Kidney glomerular epithelial cell (primary cell): ENCODE measurements around the gene AEBP1.

ENCODE experiments used
- DNase-seq: peaks from one replicate; lab custom pipeline; 2025; lab: John Stamatoyannopoulos, UW

AEBP1 gene

DNA sequence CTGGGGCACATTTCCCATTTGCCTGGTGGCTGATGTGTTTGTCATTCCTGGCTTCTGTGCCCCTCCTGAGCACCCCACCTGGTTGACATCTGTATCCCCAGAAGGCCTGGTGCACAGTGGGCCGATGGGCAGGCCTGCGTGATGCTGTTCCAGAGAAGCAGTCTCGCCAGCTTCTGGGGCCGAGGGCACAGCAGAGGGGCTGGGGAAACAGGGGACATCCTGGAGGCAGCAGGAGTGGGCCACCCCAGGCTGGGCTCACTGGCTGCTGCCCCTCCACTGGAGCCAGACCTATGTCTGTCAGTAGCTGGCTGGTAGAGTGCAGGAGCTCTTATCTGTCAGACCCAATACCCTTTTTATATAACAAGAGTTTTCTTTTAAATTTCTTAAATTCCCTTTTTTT lies 37.9 kb downstream of the AEBP1 start:
- no peak for DNase-seq

DNA sequence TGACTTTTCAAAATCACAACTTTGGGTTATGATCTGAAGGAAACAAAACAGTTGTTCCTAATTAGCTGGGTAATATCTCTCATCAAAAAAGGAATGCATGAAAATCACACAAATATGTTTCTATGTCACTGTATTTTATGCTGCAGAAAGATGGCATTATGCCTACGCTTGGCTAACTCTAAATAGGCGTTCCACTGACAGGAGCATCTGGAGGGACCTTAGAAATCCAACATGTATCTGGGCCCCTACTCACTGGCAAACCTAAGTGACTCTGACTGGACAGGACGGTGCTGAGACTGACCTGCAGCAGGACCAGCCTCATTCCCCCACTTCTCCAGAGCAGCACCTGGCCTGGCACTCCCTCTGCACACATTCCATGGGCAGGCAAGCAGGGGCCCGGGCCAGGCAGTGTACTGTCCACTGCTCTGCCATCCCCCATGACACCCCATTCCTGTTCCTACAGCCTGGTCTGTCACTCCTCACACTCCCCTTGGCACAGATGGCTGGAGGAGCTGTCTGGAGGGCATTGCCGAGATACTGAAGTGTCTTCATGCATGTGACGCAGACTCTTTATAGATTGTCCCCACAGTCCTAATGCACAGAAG lies 39.6 kb downstream of the AEBP1 start:
- DNase-seq, result no peak

DNA sequence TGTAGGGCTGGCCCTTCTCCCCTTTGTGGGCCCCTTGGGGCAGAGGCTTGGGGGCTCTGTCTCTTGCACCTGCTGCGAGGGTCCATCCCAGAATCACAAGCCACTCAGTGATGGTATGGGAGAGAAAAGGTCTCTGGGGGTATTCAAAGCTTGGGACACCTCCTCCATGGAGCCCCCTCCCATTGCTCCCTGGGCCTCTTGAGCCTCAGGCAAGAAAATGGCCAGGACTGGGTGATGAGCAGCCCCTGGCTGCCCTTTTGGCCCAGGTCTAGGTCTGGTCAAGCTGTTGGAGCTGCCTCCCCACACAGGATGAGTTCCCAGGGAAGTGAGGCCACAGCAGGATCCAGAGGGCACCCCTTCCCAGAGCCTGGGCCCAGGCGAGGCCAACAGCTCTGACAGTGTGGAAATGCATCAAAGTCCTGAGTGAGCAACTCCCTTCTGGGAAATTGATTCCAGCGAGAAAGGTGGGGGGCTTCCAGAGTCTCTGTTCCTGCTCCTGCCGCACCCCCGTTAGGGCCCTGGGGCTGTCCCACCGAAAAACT lies 40.4 kb downstream of the AEBP1 start:
- no peak for DNase-seq

DNA sequence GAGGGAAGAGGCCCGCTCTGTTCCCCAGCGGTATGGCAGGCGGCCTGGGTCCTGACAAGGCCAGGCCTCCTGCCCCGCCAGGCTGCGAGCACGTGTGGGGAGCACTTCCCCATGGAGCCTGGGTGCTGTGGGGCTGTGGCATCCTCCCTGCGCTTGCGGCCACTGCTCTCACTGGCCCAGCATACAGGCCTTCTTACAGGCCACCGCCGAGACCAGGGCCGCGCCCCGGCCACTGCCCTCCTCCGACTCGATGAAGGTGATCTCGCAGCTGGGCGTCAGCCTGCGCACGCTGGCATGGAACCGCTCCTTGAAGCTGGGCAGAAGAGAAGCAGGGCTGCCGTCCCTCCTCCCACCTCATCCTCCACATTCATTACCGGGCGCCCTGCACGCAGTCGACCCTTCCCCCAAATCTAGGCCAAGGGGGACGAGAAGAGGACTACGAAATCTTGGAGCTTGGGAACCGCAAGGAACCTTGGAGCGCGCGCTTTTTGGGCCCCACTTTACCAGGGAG lies 40.9 kb downstream of the AEBP1 start:
- DNase-seq, result no peak

DNA sequence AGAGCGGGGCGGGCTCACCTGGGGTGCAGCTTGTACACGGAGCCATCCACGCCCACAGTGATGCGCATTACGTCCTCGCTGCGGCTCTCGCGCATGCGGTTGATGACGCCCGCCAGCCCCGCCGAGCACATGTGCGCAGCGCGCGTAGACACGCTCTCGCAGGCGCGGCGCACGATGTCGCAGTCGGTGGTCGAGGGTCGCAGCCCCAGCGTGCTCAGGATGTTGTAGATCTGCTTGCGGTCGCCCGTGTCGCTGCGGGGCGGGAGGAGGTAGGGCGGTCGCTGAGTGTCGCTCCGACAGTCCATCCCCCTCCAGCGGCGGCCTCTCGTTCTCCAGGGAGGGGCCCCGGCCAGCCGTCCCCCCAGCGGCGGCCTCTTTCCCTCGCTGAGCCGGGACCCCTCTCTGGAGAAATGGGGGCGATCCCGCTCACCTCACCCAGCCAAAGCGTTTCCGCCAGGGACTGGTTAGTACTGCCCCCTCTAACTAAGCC lies 41.4 kb downstream of the AEBP1 start:
- no peak for DNase-seq

DNA sequence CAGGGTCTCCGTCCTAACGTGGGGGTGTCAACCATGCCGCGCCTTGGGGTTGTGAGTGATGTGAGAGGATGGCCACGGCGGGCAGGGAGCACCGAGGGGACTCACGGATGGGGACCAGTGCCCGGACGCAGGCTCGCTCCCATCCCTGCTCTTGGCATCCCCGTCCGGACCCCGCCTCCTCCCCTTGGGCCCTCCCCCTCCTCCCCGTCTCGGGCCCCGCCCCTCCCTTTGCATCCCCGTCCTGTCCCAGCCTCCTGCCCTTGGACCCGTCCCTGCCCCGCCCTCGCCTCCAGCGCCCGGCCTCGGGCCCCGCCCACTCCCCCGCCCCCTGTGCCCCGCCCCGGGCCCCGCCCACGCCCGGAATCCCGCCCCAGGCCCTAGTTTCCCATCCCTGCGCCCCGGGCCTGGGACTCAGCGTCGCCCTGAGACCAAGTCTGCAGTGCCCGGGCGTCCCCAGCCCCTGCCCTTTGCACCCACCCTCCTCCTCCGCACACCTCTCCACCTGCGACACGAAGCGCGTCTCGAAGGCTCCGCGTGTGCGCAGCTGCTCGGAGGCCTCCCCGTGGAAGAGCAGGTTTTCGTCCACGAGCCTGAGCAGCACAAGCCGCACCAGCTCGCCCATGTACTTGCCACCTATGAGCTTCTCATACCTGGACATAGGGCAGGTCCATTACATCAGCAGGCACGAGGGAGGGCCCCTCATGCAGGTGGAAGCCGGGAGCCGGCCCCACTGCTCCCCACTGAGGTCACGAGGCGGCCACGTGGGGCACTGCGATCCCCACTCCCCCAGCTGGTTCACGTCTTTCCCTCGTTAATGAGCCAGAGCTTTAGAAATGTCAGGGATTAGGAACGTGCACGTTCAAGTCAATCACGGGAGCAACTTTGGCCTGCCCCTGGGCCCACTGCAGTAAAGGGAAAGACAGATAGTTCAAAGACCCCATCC lies 42.1 kb downstream of the AEBP1 start:
- DNase-seq, result no peak

DNA sequence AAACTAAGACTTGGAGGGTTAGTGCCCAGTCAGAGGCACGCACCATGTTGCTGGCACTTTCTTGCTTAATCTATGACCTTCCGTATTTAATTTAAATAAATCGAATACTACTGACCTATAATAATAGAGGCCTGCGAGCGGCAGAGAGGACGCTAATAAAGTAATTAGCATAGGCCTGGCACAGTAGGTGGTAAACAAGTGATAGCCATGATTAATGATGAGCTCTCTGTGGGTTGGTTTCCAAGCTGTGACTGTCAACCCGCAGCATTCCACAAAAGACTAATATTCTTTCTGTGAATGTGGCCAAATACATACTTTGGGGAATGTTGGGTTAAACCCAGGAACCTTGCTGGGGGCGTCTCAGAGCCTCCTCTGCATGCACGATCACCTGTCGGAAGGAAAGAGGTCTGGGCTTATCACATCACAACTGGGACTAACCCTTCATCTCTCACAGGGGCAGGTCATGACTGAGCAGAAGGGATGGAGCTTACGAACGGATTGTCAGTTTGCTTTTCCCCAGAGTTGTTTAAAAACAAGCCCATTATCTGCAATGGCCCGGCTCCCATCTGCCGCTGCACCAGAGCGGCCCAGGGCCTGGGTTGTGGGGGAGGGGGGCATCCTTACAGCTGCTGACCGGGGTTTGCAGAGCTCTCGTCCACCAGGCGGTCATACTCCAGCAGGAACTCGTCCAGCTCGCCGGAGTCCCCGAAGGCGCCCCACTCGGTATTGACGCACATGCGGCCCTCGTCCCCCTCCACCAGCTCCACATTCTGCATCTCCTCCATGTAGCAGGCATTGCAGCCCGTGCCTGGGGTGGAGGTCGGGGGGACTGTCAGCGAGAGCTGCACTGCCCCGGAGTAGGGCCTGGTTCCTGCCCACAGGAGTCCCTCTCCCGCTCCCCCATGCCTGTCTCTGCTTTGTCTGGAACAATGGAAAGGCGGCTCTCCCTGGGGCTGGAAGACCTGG lies 43.2 kb downstream of the AEBP1 start:
- DNase-seq, result no peak

DNA sequence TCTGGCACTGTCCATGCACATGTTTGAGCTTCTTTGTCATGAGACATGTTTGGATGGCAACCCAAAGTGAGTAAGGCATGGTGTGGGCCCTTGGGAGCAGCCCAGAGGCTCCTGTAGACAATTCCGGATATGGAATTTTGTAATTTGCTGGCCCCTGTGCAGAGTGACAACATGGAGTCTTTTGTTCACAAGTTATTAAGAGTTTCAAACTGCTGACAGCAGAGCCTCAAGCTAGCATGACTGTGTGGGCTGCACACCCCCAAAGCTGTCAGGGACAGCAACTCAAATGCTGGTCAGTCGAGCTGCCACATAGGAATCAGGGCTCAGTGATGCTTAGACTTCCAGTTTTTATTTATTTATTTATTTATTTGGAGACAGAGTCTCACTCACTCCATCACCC lies 44.0 kb downstream of the AEBP1 start:
- no peak for DNase-seq

DNA sequence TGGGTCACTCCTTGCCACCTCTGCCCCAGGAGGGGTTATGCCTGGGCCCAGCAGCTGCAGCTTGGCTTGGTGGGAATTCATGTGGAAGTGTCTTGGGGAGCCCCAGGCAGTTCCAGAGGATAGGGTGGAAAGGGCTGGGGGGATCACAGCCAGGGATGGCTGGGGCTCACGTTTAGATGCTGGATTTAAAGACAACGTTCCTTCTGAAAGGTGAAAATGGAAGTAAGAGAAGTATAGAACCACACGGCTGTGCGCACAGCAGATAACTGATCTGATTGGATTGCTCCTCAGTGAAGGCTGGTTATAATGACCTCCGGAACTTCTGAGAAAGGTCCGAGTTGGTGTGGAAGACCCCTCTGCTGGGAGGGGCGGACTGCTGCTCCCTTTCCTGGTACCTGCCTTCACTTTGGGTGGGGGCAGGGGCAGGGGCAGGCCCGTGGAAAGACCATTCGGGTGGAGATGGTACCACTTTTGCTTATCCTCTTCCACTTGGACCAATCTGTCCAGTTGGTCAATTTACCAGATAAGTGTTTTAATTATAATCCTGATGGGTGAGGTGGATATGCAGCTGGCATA lies 44.9 kb downstream of the AEBP1 start:
- DNase-seq, result no peak

DNA sequence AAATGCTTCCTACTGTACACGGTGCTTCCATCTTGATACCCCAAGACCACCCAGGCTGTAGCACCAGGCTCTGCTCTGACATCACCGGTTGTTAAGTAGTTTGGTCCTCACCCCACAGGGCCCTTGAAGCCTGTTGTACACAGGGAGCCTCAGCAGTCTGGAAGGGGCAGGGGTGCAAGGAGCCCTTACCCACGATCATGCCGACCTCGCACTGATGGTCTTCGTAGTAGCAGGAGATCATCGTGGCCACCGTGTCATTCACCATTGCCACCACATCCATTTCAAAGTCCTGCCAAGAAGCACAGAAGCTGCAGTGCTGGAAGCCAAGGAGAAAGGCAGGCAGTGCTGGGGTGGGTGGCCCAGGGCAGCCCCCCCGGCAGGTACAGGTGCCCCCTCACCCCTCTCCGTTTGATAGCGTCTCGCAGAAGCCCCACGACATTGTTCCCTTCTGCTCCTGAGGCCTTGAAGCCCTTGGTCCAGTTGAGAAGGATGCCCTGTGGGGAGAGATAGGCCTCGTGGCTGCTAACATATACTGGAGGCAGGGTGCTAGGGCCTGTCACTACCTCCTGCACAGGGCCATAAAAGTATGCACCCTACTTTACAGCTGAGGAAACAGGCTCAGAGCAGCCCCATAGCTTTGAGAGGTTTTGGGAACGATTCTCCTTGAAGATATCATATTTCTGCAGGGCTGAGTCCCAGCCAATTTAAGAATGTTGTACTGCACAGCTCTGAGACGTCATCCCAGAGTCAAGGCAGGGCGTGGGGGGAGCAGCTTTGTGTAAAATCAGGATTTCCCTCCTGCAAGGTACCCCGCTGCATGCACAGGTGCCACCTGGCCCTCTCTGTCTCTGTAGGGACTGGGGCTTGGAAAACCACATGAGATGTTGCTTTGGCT lies 45.7 kb downstream of the AEBP1 start:
- no peak for DNase-seq

DNA sequence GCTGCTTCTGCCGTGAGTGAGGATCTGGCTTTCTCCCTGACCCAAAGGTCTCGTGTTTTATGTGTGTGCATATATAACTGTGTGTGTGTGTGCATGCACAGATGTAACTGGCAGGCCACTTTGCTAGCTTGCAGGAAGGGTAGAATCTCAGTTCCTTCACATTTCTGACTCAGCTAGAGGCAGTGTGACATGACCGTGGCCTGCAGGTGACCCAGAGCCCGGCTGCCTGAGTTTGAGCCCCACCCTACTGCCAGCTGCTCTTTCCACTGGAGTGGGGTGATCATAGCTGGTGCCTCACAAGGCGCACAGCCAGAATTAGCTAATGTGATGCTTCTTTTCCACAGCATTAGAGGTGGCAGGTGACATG lies 46.3 kb downstream of the AEBP1 start:
- DNase-seq, result no peak

DNA sequence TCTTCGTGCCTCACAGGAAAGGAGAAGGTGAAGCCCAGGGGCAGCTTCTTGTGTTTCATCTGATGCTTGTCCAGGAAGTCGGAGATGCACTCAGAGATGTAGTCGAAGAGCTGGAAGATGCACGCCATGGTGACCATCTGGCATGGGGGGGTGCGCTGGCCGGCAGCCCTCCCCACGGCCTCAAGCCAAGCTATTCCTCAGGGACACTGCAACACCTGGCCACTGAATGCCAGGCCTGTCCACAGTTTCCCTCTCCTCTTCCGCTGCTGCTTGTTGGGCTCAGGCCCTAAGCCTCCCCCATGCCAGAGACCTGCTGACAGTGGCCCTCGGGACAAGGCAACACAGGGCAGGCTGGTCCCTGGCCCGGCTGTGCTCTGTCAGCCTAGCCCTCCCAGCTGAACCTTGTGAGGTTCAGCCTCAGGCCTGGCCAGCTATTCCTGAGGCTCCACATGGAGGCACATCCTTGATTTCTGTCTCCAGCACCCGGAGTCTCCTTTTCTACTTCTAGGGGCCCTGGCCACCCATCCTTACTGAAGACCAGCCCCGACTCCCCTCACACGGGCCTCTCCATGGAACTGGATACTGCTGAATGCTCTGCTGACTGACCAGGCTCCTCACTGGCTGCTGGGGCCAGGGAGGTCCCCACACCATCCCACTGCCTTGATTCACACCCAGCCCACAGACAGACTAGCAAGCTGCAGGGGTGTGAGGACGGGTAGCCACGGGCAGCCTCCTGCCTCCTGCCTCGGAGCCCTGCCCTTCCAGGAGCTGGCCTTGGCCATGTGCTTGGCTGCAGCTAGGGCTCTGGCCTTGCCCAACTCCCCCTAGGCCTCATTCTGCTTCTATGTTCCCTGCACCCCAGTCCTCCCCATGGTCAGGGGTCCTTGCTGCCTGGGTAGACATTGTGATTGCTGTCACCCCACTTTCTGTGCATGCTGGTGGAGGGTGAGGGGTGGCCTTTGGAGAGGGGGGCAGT lies 47.1 kb downstream of the AEBP1 start:
- no peak for DNase-seq

DNA sequence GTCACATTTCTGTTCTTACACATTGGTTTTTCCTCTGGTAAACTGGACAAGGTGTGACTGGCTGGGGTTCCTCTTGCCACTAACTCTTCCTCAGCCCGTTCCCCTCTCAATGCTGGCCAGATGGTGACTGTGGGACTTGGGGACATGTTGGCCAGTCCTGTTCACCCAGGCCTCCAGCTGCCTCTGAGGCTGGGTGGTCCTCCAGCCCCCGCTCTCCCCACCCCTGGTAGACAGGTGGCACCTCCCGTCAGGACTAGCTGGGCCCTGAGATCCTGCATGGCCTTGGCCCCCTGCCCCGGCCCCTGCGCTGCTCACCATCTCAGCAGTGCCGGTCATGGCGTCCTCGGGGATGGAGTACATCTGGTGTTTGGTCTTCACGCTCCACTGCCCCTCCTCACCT lies 47.8 kb downstream of the AEBP1 start:
- DNase-seq, result no peak

DNA sequence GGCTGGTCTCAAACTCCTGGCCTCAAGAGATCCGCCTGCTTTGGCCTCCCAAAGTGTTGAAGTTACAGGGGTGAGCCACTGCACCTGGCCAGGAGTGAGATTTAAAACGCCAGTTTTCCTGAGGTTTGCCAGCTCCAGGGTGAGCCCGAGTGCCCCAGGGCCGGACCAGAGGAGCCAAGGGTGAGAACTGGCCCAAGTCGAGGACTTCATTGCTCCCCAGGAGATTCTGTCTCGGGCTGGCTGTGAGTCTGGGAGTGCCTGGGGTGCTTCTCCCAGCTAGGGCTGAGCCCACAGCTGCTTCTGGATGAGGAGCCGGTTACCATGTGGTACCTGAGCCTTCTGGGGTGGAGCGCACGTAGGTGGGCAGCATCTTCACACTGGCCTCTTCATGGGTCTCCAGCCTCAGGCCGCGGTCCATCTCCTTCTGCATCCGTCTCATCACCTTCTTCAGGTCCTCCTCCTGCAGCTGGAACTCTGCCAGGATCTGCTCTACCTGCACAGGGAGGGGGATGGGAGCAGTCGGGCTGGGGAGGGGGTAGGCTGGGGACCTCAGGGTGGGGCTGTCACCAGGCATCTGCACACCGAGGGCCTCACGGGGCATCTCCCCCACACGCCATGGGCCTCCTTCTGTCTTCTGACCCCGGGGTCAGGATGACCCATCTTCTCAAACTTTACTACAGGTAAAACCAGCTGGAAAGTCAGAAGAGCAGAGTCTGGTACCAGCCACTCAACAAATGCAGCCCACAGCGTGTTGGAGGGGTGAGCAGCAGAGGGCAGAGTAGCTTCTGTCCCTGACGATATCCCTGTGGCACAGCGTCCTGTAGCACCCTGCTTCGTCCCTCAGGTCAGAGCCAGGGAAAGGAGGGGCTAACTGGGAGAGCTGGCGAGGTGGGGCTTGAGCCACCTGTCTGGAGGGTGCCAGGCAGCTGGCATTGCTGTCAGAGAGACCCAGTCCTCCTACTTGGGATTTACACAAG lies 49.1 kb downstream of the AEBP1 start:
- no peak for DNase-seq

DNA sequence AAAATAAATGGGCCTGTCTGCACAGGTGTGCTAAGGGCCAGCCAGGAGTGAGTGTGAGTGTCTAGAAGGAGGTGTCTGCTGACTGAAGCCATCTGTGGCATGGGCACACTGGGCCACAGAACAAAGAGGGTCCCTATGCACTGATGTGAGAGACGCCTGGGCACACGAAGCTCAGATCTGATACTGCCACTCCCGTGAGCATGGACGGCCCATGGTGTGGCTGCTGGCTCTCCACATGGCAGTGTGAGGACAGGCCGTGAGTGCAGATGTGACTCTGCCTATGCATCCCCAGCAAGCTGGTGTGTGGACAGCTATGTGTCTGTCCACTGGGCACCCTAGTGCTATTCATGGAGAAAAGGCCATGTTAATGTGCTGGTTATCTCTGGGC lies 49.8 kb downstream of the AEBP1 start:
- no peak for DNase-seq

DNA sequence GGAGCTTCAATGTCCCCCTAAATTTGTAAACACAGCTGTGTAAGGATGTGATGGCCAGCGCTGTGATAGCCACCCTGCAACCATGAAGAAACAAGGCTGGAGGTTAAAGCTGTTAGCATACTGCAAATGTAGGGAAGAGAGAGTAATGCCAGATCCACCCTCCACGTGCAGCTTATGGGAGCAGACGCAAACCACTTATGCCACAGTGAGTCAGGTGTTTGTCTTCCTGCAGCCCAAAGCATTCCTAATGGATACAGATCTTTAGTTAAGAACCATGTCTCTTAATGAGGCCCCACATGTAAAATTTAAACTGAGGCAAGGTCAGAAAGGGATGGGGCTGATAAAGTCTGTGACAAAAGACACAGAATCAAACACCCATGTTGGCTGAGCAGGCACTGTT lies 50.6 kb downstream of the AEBP1 start:
- no peak for DNase-seq

DNA sequence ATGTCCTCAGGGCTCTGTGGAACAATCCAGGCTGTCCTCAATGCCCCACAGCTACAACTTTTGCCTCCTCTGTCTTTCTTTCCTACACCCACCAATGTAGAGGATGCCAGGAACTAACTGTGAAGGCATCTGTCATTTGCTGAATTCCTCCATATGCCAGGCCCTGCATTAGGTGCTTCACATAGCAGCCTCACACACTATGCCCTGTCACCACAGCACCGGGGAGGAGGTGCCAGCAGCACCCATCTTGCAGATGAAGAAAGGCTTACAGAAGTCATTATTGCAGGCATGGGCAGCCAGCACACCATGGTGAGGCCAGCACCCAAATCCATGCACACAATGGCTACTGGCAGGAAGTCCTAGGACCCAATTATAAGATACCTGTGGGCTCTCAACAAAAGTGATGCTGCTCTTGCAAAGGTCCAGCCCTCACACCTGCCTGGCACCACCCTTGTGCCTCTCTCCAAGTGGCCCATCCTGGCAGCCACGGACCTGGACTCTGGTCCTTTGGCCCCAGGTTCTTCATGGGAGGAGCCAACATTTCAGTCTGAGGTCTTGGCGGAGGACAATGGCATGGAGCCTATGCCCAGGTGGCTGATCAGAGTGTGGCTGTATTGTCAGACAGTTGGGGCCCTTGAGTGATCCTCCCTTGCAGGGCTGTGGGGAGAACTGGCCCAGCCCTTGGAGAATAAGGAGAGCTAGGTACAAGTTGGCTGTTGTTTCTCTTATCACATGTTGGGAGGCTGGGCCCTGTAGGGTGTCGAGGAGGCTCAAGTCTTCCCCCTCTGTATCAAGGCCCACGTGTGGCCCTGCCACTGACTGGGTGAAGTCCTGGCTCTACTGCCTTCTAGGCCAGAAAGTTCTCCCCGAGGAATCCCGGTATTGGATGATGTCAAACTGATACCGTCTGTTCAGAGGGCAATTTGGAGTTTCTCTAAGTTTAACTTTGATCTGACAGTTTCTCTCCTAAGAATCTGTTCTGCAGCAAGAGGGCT lies 51.3 kb downstream of the AEBP1 start:
- DNase-seq, result no peak
